HG02938 (cell line): ENCODE measurements around the gene RRP8.

ENCODE experiments used
- ATAC-seq: cut with Tn5 transposase; IDR thresholded peaks from one replicate; pipeline ENCODE4 v1.9.1; 2021; ENCODE audit warnings: mild to moderate bottlenecking, moderate library complexity; ENCODE audit not compliant: unreplicated experiment

RRP8 gene

DNA sequence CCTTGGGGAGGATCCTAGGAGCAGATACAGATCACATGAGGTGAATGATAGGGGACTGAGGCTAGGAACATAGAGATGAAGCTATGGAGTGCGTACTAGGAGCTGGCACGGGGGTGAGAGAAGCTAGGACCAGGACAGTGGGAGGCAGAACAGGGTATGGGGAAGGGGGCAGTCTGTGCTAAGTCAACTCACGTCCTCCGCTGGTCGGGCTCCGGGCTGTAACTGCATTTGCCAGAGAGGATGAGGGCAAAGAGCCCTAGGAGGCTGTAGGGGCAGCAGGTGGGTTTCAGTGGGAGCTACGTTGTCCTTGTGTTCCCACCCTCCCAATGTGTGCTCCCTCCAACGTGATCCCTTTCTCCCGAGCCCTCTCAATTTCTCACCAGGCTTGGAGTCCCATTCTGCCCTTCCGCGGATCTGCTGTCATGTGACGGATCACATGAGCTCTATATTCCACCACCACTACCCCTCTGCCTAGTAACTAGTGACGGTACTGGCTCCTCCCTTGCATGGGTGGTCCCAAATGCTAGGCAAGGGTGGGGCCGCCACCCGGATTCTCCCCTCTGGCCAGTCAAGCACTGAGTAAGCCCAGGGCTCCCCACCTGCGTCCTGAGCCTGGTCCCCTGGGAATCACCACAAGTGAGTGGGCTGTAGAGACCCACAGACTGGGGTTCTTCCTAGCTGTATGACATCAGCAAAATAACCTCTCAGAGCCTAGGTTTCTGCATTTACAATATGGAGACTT, 15.8 kb upstream of the RRP8 start, which contains the start of gene TPP1:
Gene TPP1 (minus strand): TSS at position 419 of the 742 bp plus-strand sequence. CDS start 22 bp downstream, at position 397.
- ATAC-seq = peak; percentile 99

DNA sequence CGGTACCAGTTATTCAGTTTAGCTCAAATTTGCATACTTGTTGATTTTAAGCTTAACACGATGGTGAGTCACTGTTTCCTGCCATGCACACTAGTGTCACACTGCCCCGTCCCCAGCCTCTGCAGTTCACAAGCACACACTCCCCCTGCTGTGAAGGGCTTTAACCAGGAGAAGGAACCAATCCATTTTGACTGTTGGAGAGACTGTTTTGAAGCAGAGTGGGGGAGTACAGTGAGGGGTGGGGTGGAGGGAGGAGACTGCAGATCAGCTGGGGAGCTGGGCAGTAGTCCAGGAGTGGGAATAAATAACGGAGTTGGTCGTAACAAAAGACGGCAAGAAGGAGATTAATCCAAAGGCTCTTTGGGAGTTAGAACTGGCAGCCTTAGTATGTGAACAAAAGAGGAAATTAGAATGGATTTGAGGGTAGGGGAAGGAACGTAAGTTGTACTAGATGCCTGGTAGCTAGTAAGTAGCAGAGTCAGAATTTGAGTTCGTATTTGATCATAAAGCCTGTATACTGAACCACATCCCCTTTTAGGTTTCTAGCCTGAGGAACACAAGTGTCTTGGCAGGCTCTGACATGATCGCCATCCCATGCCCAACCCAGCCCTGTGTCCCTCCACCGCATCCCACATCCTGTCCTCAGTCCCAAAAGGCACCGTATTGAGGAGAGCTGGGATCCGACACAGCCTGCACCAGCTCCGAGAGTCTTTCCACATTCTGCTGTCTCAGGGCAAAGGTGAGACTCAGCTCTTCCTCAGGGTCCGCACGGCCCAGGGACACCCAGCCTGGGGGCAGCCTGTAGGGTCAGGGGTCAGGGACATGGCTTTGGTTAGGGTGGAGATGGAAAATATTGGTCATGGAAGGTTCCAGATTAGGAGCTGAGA, 14.9 kb upstream of the RRP8 start:
- ATAC-seq = no peak

GRCh38 chr11:6617315-6617781, 13.9 kb upstream of the RRP8 start:
- no peak for ATAC-seq

- ATAC-seq = no peak
These were observed 13.3 kb upstream of the RRP8 start for GRCh38 chr11:6616596-6617250.

GRCh38 chr11:6615882-6616585, 12.6 kb upstream of the RRP8 start:
- ATAC-seq = no peak

DNA sequence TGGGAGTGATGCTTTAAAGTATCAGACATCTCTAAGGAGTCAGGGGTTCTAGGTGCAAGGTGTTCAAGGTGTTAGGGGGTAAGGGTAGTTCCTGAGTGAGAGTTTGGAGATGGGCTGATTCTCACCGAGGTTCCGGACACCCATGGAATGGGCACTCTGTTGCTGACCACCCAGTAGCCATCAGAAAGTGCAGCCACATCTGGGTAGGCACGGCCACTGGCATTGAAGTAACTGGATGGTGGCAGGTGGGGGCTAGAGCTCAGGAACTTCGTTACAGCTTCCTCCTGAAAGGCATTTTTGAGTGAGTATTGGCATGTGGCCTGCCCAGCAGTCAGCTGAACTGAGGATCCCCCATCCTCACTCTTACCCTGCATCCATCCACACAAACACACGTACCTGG, 11.6 kb upstream of the RRP8 start:
- ATAC-seq = no peak

- ATAC-seq = no peak
These were observed 11.0 kb upstream of the RRP8 start for GRCh38 chr11:6614446-6614845.

GRCh38 chr11:6613496-6613895, 10.1 kb upstream of the RRP8 start:
- no peak for ATAC-seq

- peak; percentile 80 for ATAC-seq
These were observed 9.0 kb upstream of the RRP8 start, which contains the start of gene TAF10 for GRCh38 chr11:6612213-6613041. TAF10 (minus strand) TSS chr11:6612216; CDS start chr11:6612189, 27 bp downstream.

DNA sequence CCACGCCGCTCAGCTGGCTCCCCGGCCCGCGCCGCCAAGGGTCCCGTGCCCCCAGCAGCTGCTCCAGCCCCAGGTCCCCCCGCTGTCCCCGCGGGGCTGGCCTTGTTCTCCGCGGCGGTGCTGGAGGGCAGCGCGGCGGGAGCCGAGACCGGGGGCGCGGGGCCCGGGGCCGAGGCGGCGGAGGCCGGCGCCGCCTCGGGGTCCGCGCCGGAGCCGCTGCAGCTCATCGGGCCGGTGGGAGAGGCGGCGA, 8.5 kb upstream of the RRP8 start:
- ATAC-seq = peak; percentile 3

DNA sequence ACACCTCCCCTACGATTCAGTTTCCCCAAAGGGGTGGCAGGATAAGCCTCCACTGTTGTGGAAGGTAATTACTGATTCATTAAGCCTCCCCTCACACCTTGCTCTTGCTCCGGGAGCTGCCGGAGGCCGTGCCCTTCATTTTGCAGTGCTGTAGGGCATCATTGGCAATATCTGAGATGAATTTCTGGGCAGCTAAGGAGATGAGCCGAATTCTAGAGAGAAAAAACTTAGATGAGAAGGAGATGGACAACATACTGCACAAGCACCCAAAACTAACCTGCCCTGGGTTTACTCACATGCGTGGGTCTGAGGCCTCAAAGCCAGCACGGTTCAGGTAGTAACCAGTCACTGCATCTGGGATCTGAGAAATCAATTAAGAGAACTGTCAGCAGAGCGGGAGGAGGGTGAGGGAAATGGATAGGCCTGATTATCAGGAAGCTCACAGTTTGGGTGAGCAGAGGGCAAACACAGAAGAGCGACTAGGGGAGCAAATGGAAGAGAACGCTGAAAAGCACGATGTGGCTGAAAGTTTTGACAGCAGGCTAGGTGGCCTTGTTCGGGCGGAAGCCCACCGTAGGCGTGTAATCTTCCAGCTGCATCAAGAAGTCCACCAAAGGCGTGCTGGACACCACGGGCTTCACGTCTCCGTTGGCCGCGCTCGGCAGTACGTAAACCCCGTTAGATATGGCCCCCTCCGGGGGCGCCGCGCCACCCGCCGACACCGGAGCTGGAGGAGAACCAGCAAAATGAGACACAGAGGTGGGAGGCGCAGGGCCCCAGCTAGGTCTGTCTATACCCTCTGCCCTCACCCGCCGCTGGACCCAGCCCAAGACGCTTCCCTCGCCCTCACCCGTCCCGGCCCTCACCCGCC, 7.9 kb upstream of the RRP8 start:
- peak; percentile 0 for ATAC-seq

DNA sequence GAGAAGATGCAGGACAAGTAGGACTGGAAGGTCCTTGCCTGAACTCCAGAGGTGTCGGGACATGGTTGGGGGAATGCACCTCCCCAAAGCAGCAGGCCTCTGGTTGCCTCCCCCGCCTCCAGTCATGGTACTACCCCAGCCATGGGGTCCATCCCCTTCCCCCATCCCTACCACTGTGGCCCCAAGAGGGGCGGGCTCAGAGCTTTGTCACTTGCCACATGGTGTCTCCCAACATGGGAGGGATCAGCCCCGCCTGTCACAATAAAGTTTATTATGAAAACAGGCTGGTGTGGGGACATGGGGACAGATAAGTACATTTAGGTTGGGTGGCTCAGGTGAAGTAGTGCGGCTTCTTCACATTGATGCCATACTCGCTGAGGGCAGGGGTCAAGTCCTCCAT, 7.2 kb upstream of the RRP8 start:
- ATAC-seq = no peak

- no peak for ATAC-seq
These were observed 6.1 kb upstream of the RRP8 start for GRCh38 chr11:6609502-6610015.

GRCh38 chr11:6608726-6609501, 5.5 kb upstream of the RRP8 start:
- no peak for ATAC-seq

DNA sequence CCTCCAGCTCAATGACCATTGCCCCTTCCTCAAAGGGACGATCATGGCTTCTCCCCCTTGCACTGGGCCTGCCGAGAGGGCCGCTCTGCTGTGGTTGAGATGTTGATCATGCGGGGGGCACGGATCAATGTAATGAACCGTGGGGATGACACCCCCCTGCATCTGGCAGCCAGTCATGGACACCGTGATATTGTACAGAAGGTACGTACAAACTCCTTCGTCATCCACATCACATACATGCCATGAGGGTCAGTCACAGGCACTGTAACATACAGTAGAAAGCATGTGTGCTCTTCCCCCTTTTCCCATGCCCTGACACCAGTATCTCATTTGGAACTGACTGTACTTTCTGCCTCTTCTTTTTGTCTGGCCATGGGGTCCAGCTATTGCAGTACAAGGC, 4.6 kb upstream of the RRP8 start:
- no peak for ATAC-seq

GRCh38 chr11:6607190-6607795, 3.9 kb upstream of the RRP8 start:
- ATAC-seq = no peak

DNA sequence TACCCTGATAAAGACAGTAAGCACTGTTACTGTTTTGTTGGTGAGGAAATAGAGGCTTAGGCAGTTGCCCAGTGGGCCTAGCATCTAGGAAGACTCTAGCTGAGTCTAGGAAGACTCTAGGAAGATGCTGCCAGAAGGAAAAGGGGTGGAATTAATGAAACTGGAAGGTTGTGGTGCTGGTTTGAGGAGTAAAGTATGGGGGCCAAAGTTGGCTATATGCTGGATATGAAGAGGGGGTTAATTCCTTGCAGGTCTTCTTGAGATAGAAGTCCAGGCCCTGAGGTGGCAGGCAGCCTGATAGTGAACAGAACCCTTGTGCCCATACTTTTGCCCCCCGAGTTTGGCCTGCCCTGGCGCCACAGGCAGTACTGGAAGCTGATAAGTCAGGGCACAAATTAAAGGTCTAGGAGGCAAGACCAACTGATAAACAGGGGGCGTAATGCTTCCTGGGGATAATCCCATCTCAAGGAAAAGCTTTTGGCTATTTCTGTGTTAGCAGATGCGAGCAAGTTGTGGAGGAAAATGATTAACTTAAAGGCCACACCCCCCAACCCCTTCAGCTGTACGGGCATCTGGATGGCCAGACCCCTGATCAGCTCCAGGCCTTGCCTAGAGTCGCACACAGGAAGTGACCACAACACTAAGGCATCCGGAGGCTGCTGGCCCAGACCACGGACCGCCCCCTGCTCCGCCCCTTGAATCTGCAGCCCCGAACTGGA, 3.2 kb upstream of the RRP8 start:
- peak; percentile 39 for ATAC-seq
